GM12891 (cell line): ENCODE measurements around the gene OR6B2.

Experiments
- DNase-seq: peaks from one replicate; pipeline ENCODE4 v3.0.0; 2011; ENCODE audit warnings: low spot score; ENCODE audit not compliant: insufficient read length
- FAIRE-seq: peaks from 2 replicates; lab custom pipeline; 2011; peaks lifted over from hg19 to GRCh38; lab: Jason Lieb, UNC
- PAX5 ChIP-seq: IDR thresholded peaks from 2 replicates; pipeline ENCODE4 v1.6.1; 2011; ENCODE audit warnings: low read length, moderate library complexity, mild to moderate bottlenecking; ENCODE audit not compliant: insufficient read depth, severe bottlenecking
- POLR2A ChIP-seq: IDR thresholded peaks from 2 replicates; pipeline ENCODE4 v1.6.1; 2011; ENCODE audit warnings: low read depth, low read length, control low read depth
- POLR2AphosphoS5 ChIP-seq: IDR thresholded peaks from 2 replicates; pipeline ENCODE4 v1.6.1; 2011; ENCODE audit warnings: low read depth, low read length, control low read depth
- POU2F2 ChIP-seq: IDR thresholded peaks from 2 replicates; pipeline ENCODE4 v1.6.1; 2011; ENCODE audit warnings: low read depth, mild to moderate bottlenecking, control low read depth, low read length, moderate library complexity
- SPI1 ChIP-seq: IDR thresholded peaks from 2 replicates; pipeline ENCODE4 v1.6.1; 2011; ENCODE audit warnings: low read depth, low read length, control low read depth
- TAF1 ChIP-seq: IDR thresholded peaks from 2 replicates; pipeline ENCODE4 v1.6.1; 2011; ENCODE audit warnings: low read depth, low read length, control low read depth

The OR6B2 gene

DNA sequence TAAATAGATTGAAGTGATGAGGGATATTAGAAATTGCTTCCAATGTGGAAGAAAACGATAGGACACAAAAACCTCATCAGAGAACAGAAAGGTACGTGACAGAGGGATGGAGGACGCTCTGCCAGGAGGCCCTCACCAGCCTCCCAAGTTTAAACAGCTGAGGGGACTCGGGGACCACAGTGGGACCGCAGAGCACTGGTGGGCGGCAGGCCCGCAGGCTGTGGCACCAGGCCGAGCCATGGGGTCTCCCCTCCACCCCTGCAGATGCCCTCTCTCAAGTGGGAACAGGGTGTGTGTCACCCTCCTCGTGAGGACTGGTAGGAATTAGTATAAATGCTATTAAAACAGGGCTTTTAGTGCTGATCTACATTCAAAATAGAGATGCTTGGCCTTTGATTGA is 15.9 kb downstream of the OR6B2 start:
- DNase-seq (no peak), FAIRE-seq (no peak)
- TF ChIP-seq TAF1 (no peak), POU2F2 (no peak), POLR2A (no peak), SPI1 (no peak), PAX5 (no peak), POLR2AphosphoS5 (no peak)

DNA sequence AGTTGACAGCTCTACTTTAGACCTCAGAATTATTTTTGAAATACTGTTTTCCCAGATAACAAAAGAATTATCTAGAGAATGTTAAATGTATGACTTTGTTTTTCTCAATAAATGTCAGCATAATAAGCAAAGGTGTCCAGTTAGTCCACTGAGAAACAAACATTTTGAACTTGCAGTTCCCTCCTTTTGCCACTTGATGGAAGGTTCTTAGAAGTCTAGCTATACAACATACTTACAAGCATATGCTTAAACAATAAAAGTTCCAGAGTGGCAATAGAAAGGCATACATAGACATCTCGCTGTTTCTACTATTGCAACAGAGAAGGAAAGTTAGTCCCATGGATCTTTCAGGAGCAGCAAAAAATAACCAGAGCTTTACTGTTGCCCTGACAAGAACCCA is 16.9 kb downstream of the OR6B2 start:
- FAIRE-seq (no peak), DNase-seq (no peak)
- no peak for TF ChIP-seq POLR2AphosphoS5
- no peak for TF ChIP-seq SPI1
- TF ChIP-seq TAF1, result no peak
- TF ChIP-seq POU2F2, result no peak
- no peak for TF ChIP-seq POLR2A
- no peak for TF ChIP-seq PAX5

DNA sequence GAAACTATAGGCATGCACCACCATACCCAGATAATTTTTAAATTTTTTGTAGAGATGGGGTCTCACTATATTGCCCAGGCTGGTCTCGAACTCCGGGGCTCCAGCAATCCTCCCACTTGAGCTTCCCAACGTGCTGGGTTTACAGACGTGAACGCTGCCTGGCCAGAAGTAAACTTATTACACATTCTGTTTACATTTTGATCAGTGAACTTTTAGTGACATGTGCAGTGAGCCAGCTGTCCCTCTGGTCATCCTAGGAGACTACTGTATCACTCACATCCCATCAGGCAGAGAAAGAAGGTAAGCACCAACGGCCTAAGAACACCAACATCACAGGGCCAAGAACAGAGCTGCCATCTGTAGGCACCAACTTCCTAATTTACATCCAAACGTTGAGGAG is 27.2 kb downstream of the OR6B2 start:
- FAIRE-seq (no peak), DNase-seq (no peak)
- TF ChIP-seq SPI1 (no peak), POU2F2 (no peak), POLR2A (no peak), TAF1 (no peak), POLR2AphosphoS5 (no peak), PAX5 (no peak)

- TF ChIP-seq POU2F2 (no peak), POLR2A (no peak)
- DNase-seq (no peak), FAIRE-seq (no peak)
These were observed 29.6 kb downstream of the OR6B2 start for GRCh38 chr2:240000671-240001070.

GRCh38 chr2:239997686-239998409 is 32.4 kb downstream of the OR6B2 start:
- no peak for DNase-seq
- TF ChIP-seq PAX5 (no peak), TAF1 (no peak), POU2F2 (no peak), POLR2A (no peak), POLR2AphosphoS5 (no peak), SPI1 (no peak)
- FAIRE-seq, result no peak

GRCh38 chr2:239994086-239994485 is 36.1 kb downstream of the OR6B2 start:
- DNase-seq, result no peak
- TF ChIP-seq POU2F2, result no peak
- TF ChIP-seq TAF1, result no peak
- no peak for TF ChIP-seq SPI1
- no peak for TF ChIP-seq POLR2A
- no peak for TF ChIP-seq POLR2AphosphoS5
- no peak for TF ChIP-seq PAX5
- no peak for FAIRE-seq

DNA sequence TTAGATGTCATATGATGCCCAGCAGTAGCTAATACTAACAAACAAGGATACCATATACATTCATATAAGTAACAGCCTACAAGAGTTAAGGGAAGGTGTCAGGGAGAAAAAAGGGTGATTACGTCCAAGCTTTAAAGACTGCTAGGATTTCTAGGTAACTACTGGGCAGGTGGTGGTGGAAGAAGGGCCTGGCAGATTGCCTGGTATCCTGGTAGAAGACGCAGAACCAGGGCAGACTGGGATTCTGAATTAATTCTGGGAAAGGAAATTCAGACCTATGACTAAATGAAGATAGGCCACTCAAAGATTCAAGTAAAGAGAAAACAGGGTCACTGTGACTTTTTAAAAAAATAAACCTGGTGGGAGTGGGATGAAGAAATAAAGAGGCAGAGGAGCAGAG is 36.9 kb downstream of the OR6B2 start:
- no peak for FAIRE-seq
- no peak for TF ChIP-seq POLR2A
- no peak for TF ChIP-seq PAX5
- TF ChIP-seq POU2F2, result no peak
- no peak for TF ChIP-seq POLR2AphosphoS5
- TF ChIP-seq TAF1, result no peak
- TF ChIP-seq SPI1, result no peak
- DNase-seq, result no peak

- no peak for TF ChIP-seq PAX5
- DNase-seq (no peak), FAIRE-seq (peak; percentile 82)
These were observed 38.4 kb downstream of the OR6B2 start for GRCh38 chr2:239991689-239992314.

DNA sequence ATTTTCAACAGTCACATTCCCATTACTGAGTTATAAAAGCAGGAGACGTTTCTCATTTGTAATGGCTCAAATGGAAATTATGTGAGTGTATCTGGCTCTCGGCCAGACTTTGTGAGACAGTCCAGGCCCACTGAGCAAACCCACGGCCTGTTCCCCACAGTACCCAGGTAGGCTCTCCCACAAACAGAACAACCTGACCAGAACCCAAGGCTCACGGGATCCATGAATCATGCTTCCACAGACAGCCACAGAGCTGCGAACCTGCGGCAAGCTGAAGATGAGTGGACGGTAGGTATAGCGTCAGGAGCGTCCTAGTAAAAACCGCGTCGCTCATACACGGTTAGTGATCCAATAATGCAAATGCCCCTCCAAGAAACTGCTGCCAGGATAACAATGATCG is 39.3 kb downstream of the OR6B2 start:
- FAIRE-seq, result peak; percentile 16
- TF ChIP-seq POU2F2 (no peak), PAX5 (no peak), POLR2A (no peak), POLR2AphosphoS5 (no peak), TAF1 (no peak), SPI1 (no peak)
- no peak for DNase-seq

GRCh38 chr2:239985356-239985755 is 44.9 kb downstream of the OR6B2 start:
- FAIRE-seq (no peak), DNase-seq (no peak)
- TF ChIP-seq SPI1 (no peak), TAF1 (no peak), PAX5 (no peak), POU2F2 (no peak), POLR2AphosphoS5 (no peak), POLR2A (no peak)
